HL-60/S4 (cell line): ENCODE results near the gene RUFY3.
"Not testable (repeated sequence)": the region's sequence is repeated elsewhere in the genome, so short reads cannot be mapped to it uniquely, and the experiment has no call there.

ENCODE experiments used
- in situ Hi-C: fragments of 300-500 bp; cut with MboI; formaldehyde crosslinking; loops from 2 replicates; pipeline ENCODE4 v1.14.3; 2022; ENCODE audit warnings: low sequenced_read_pairs

The RUFY3 gene

DNA sequence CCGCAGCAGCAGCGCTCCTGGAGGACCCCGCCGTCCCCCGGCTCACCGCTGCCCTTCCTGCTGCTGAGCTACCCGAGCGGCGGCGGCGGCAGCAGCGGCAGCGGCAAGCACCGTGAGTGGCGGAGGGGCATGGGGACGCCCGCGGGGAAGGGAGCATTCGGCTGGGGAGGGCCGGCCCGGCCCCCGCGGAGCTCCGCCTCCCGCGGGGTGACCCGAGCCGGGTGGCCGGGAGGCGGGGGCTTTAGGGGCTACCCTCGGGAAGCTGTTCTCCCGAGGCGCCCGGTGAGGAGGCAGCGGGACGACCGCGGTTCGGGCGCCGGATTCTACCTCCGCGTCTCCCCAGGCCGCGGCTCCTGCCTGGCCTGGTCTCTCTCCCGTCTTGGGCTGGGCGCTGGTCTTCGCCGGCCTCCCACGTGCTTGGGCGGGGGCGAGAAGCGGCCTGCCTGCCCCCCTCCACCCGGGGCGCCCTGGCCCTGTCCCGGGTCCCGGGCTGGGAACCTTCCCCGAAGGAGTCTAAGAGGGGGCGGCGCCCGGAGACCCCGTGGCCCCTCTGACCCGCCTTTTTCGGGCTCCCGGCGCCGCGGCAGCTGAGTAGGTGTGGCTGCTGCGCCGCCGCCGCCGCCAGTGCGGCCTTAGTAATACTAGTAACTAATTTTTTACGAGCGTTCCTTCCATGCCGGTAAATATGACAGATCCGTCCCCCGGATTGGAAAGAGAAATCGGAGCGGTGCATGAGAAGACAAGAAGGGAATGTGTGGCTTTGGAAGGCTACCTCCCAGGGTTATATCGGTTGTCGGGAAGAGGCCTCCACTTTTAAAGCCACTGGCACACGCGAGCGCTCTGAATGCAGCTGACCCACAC is 16.4 kb upstream of the RUFY3 start:
- in situ Hi-C loops = no loop called here

GRCh38 chr4:70706044-70706461 is 15.7 kb upstream of the RUFY3 start:
- in situ Hi-C loops = no loop called here

GRCh38 chr4:70706516-70706915 is 15.2 kb upstream of the RUFY3 start:
- in situ Hi-C loops = no loop called here

DNA sequence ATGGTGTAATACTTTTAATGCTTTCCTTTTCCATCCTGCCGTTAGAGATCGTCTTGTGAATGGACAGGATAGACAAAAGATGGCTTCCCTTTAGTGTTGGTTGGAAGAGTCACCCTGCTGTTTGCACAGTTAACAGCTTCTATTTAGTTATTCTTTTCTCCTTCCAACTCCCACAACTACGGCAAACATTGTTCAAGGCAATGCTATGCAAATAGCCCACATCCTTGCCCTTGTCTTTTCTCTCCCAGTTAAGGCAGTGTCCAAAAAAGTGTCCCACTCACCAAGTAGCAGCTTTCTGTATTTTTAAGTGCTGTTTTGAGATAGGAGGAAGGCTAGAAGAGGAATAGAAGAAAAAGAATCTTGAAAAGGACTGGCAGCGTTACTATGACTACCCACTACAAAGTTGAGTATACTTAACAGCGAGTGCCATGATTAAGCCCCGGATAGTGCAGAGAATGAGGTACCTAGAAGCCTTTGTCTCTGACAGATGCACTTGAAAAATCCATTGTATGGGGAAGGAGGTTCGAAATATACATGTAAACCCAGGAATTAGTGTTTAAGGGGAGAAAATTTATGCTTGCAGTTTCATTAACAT is 12.1 kb upstream of the RUFY3 start:
- in situ Hi-C loops = no loop called here

DNA sequence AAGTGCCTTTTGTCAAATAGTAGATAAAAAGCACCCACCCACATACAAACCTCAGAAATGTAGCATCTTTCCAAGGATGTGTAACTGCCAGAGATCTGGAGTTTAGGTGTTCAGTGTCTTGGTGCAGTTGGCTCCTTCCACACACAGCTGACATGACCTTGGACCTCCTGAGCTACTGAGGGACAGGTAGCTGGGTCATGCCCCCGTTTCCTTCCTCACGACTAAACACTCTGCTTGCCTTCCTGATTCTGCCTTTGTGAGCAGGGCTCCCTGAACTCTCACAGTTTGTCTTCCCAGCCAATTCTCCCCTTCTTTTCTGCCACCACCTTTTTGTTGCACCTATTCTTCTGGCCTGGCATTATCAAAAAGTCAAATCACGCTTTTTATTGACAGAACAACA is 10.2 kb upstream of the RUFY3 start:
- in situ Hi-C loops = no loop called here

DNA sequence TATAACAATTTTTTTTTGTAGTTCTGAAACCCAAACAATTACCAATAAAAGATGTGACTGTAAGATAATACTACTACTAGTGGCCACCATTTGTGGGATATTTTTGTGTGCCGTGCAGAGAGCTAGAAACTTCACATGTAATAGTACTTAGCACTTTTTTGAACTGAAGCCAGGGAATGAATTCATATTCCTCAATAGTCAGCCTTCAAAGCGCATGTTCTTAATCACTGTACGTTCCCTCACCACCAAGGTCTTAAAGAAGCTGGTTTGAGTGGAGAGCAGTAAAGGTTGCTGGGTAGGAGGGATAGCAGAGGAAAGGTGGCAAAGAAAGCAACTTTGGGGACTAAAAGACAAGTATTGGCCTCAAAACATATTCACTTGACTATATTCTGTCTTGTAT is 9.6 kb upstream of the RUFY3 start:
- in situ Hi-C loops = no loop called here

GRCh38 chr4:70712604-70713452 is 8.9 kb upstream of the RUFY3 start:
- in situ Hi-C loops = no loop called here

DNA sequence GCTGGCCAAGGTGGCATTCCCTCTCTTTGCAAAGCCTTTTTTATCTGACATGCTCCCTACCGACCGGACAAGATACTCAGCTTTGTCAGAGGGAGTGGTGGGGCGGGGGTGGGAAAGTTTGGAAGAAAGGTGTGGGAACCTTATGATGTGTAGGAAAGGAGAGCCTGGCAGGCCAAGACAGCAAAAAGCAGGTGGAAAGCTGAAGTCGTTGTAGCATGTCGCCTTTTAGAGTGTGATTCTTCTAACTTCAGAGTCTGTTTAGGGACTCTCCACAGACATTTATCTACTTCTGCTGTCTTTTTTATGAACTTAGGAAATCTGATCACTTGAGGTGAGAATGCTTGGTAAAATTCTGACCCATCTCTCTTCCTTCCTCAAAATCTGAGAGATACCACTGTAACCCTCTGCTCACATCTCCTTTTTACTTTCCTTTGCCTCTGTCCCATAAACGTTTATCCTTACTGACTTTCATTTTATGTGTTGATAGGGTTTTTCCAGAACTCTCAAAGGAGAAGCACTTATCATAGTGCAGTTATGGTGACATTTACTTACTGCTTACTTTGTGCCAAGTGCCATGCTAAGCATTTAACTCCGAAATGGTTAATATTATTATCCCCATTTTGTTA is 8.2 kb upstream of the RUFY3 start:
- in situ Hi-C loops = no loop called here

GRCh38 chr4:70714079-70714887 is 7.5 kb upstream of the RUFY3 start:
- in situ Hi-C loops = no loop called here

- in situ Hi-C loops = no loop called here
These were observed 6.7 kb upstream of the RUFY3 start for GRCh38 chr4:70715097-70715496.

GRCh38 chr4:70718811-70719604 is 2.8 kb upstream of the RUFY3 start:
- in situ Hi-C loops = no loop called here

DNA sequence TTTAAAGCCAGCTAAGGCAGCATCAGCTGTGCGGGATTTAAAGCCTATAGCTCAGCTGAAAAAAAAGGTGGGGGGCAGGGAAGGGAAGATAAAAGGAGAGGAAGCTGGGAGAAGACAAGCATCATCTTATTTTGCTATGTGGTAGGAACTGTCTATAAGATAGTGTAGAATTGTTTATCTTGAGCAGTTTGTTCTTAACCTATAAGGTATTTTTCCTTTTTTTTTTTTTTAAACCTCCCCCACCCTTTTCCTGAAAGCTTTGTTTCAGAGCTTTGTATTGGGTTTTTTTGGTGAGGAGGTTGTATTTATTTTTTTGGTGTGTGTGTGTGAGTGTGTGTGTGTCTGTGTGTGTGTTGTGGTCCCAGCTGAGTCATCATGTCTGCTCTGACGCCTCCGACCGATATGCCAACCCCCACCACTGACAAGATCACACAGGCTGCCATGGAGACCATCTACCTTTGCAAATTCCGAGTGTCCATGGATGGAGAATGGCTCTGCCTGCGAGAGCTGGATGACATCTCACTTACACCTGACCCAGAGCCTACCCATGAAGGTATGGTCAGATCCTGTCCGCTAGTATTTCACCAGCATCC is 531 bp downstream of the RUFY3 start:
- in situ Hi-C loops = no loop called here

- in situ Hi-C loops = no loop called here
These were observed 2.7 kb downstream of the RUFY3 start for GRCh38 chr4:70724463-70724862.

GRCh38 chr4:70725633-70726032 is 3.9 kb downstream of the RUFY3 start:
- in situ Hi-C loops = no loop called here

- in situ Hi-C loops = not testable (repeated sequence)
These were observed 4.8 kb downstream of the RUFY3 start for GRCh38 chr4:70726515-70726914.

DNA sequence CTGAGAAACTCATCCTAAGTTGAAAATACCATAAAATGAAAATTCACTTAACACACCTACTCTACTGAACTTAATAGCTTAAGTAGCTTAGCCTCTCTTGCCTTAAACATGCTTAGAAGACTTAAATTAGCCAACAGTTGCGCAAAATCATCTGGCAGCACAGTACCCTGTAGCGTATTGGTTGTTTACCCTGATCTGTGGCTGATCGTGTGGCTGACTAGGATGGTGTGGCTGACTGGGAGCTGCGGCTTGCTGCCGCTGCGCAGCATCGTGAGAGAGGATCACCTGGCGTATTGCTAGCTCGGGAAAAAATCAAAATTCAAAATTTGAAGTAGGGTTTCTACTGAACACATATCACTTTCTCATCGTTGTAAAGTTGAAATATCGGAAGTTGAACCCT is 6.3 kb downstream of the RUFY3 start:
- in situ Hi-C loops = no loop called here

DNA sequence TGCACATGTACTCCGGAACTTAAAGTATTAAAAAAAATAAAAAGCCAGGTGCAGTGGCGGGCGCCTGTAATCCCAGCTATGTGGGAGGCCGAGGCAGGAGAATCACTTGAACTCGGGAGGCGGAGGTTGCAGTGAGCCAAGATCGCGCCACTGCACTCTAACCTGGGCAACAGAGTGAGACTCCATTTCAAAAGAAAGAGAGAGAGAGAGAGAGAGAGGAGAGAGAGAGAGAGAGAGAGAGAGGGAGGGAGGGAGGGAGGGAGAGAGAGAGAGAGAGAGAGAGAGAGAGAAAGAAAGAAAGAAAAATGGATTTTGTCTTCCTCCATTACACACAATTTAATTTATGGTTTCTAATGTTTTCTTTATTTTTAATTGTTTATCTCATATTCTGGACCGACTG is 11.1 kb downstream of the RUFY3 start:
- in situ Hi-C loops = not testable (repeated sequence)

- in situ Hi-C loops = no loop called here
These were observed 12.6 kb downstream of the RUFY3 start for GRCh38 chr4:70734168-70734954.
